ENCODE results near the gene ARHGEF7.

ARHGEF7 gene

GRCh38 chr13:111110054-111110453 is 5.1 kb upstream of the ARHGEF7 start:
- DNase-seq (ENCODE audit: low spot score): no peak

DNA sequence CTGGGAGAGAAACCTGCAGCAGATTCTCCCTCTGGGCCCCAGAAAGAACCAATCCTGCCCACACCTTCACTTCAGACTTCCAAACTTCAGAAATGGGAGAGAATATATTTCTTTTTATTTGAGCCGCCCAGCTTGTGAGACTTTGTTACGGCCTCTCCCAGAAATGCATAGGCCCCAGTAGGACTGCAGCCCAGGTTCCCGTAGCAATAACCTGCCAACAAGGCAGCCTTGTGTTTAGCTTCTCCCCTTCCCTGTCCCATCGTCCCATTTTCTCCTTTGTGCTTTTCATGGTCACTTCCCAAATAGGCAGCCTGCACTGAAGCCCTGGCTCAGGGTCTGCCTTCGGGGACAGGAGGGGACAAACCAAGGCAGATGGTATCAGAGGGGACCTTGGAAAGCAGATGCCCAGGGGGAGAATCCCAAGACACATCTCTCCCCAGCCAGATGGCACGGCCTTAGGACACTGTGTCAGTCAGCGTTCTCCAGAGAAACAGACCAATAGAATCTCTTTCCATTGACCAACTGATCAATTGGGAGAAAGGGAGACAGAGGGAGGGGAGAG is 3.7 kb upstream of the ARHGEF7 start:
- DNase-seq (ENCODE audit: low spot score): no peak

GRCh38 chr13:111112196-111112595 is 2.9 kb upstream of the ARHGEF7 start:
- DNase-seq (ENCODE audit: low spot score): no peak

- DNase-seq (ENCODE audit: low spot score): peak; percentile 17
Observed at GRCh38 chr13:111114362-111115060, 599 bp upstream of the ARHGEF7 start.

GRCh38 chr13:111115965-111116521 is 933 bp downstream of the ARHGEF7 start:
- peak; percentile 6 for DNase-seq (ENCODE audit: low spot score)

GRCh38 chr13:111116856-111117255 is 1.7 kb downstream of the ARHGEF7 start:
- no peak for DNase-seq (ENCODE audit: low spot score)

DNA sequence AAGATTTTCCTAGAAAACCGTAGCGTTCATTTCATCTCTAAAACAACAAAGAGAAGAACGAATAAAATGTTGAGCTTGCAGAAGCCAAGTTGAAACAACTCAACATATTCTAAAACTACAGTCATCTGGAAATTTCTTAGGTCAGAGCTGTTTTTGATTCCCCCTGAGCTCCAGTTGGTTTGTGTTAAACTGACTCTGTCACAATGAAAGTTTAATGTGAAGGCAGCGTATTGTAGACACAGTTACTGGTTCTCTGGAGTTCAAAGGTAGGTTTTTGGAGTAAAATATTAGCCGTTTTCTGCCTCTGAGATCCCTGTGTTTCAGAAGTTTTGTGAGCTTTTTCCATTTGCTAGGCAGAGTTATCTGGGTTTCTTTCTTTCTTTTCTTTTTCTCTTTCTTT is 2.2 kb downstream of the ARHGEF7 start:
- no peak for DNase-seq (ENCODE audit: low spot score)

GRCh38 chr13:111117961-111118360 is 2.9 kb downstream of the ARHGEF7 start:
- no peak for DNase-seq (ENCODE audit: low spot score)

DNA sequence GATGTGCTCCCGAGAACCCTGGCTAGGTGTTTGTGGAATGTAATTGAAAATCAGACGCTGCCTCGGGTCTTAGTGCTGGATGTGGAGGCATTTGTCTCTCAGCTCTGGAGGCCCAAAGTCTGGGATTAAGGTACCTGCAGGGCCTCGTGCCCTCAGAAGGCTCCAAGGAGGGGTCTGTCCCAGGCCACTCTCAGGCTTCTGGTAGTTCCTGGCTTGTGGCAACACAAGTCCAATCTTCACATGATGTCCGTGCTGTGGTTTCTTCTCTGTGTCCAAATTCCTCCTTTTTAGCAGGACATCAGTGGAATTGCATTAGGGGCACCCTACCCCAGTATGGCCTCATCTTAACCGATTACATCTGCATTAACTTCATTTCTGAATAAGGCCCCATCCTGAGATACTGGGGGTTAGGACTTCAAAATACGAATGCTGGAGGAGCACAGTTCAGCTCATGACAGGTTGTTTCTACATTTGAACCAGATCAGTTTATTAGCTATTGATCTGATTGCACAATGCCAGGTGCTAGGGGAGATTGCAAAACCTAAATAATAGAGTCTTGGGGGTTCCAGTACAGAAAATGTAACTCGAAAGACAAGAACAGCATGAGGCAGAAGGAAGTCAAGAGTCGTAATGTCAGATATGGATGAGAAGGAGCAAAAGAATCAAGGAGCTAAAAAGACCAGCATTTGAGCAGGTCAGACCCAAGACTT is 3.9 kb downstream of the ARHGEF7 start:
- DNase-seq (ENCODE audit: low spot score): no peak

- DNase-seq (ENCODE audit: low spot score): no peak
Observed at GRCh38 chr13:111119966-111120365, 4.9 kb downstream of the ARHGEF7 start.

DNA sequence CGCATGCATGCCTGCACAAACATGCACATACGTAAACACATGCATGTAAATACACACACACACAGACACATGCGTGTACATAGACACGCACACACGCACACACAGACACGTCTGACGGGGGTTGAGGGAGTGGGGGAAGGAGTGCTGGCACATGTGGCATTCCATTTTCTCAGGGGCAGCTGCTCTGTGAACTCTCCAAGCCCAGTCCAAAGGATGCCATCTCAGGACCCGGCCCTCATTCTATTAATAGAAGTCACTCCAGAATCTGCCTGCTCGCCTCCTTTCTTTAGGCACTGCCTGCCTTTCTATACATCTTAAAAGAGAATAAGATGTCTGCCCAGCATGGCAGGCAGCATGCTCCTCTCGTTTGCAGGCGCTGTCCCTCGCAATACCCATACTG is 5.3 kb downstream of the ARHGEF7 start:
- no peak for DNase-seq (ENCODE audit: low spot score)

GRCh38 chr13:111120913-111121312 is 5.8 kb downstream of the ARHGEF7 start:
- DNase-seq (ENCODE audit: low spot score): no peak

DNA sequence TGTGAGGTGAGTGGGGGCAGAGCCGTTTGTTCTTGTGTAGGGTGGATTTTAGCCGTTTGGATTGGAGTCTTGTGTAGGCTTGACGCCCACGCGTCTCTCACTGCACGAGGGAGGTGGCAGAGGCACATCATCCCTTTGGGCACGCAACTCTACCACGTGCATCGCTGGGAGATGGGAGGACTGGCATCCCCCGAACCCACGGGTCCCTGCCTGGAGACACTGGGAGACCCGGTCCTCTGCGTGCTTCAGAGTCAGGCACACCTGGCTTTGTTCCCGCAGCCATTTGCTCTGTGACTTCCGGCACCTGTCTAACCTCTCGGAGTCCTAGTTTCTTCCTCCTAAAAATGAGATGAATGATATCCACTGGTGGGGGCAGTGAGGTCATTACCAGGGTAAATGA is 6.4 kb downstream of the ARHGEF7 start:
- no peak for DNase-seq (ENCODE audit: low spot score)

DNA sequence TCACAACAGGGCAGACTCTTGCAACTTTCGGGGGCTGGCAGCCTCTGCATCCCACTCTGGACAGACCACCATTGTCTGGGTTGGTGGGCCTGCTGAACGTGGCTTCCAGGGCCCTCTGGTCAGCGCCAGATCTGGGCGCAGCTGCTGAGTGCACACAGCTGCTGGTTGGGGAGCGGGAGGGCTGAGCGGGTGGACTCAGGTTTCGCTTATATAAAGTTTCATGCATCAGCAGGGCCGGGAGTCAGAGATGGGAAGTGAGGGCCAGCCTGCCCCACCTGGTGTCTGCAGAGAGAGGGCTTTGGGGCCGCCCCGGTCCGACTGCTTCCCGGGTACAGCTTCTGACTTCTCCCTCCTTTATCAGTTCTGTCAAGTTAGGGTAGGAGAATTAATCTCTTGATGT is 6.9 kb downstream of the ARHGEF7 start:
- DNase-seq (ENCODE audit: low spot score): no peak

- no peak for DNase-seq (ENCODE audit: low spot score)
Observed at GRCh38 chr13:111122631-111123030, 7.5 kb downstream of the ARHGEF7 start.

DNA sequence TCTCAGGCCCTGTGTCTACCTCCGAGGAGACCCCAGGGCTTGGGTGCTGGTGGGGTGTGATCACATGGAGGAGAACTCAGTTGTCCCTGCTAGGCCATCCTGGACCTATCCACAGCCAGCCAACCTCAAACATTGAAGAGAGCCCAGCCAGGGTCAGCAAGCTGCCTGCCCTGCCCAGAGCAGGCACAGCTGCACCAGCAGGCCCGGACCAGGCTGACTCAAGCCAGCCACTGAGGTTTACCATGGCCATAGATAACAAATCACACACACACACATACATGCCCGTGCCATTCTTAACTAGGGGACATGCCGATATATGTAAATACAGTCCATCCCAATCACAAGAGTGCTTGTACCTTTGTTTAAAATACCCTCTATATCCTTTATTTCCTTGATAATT is 8.1 kb downstream of the ARHGEF7 start:
- DNase-seq (ENCODE audit: low spot score): no peak

- no peak for DNase-seq (ENCODE audit: low spot score)
Observed at GRCh38 chr13:111123649-111124048, 8.5 kb downstream of the ARHGEF7 start.

DNA sequence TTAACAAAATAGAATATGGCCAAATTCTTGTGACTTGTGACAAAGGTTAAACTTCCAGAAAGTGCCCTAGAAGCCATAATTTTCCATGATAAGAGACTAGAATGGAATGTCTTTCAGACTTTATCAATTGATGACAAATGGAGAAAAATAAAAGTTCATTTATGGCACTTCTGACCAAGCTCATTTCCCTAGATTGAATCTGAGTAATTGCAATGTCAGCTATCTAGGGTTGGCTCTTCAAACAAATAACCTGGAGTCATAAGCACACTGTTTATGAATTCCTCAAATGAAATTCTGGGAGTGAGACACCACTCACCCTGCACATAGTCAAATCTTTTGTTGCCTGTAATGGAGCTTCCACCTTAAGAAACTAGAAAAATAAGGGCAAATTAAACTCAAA is 11.4 kb downstream of the ARHGEF7 start:
- DNase-seq (ENCODE audit: low spot score): no peak

GRCh38 chr13:111129465-111130115 is 14.5 kb downstream of the ARHGEF7 start:
- no peak for DNase-seq (ENCODE audit: low spot score)

- no peak for DNase-seq (ENCODE audit: low spot score)
Observed at GRCh38 chr13:111130116-111130508, 15.0 kb downstream of the ARHGEF7 start.

DNA sequence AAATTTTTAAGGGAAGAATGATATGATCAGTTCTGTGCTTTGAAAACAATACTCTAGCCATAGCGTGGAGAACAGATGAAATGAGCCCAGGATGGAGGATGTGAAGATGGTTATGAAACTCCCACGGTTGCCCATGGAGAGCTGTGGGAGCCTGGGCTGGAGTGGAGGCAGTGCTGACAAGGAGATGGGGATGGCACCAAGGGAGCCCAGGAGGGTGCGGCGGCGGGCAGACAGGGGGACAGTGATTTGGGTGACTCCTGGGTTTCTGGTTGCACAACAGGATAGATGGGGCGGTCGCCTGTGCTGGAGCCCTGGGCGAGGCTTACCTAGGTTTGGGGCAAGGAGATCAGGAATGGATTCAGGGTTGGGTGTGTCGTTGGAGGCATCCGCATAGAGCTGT is 15.9 kb downstream of the ARHGEF7 start:
- no peak for DNase-seq (ENCODE audit: low spot score)

DNA sequence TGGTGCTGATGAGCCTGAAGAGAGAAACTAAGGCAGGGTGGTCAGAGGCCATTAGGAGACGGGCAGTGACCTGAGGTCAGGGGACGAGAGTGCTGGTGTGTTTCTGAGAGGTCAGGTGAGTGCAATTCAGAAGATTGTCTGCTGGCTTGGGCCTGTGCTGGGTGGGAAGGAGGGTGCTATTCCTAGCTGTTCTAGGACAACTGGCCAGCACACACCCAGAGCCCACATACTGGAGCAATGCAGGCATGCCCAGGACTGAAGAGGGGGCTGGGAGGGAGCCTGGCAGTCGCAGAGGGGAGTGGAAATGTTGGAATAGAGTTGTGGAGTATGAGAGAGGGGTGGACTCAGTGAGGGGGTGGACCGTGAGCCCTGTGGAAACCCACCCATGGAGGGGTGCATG is 16.5 kb downstream of the ARHGEF7 start:
- no peak for DNase-seq (ENCODE audit: low spot score)

DNA sequence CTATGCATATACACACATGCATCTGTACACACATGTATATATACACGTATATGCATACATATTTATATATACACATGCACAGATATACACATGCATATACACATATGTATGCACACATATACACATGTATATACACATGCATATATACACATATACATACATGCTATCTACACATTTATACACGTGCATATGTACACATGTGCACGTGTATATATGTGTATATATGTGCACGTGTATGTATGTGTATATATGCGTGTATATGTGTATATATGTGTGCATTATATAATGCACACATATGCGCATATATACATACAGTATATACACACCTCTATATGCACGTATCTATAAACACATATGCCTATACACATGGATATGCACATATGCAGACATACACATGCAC is 17.8 kb downstream of the ARHGEF7 start:
- DNase-seq (ENCODE audit: low spot score): no peak

Measured in kidney tubule cell (primary cell).